Activated CD8-positive, alpha-beta memory T cell treated with anti-CD3 and anti-CD28 coated beads, Interleukin-2, amount 50 U/mL, for 24 hours (primary cell): Measurements from ENCODE around the gene KCND3.

Experiments
- DNase-seq: peaks from one replicate; pipeline ENCODE4 v3.0.0-alpha.2; 2020; ENCODE audit errors: extremely low read depth

KCND3 gene

GRCh38 chr1:111843177-111843576, 146.3 kb downstream of the KCND3 start:
- no peak for DNase-seq

- no peak for DNase-seq
Measured at GRCh38 chr1:111842411-111842810, 147.1 kb downstream of the KCND3 start.

GRCh38 chr1:111841746-111842145, 147.7 kb downstream of the KCND3 start:
- no peak for DNase-seq

DNA sequence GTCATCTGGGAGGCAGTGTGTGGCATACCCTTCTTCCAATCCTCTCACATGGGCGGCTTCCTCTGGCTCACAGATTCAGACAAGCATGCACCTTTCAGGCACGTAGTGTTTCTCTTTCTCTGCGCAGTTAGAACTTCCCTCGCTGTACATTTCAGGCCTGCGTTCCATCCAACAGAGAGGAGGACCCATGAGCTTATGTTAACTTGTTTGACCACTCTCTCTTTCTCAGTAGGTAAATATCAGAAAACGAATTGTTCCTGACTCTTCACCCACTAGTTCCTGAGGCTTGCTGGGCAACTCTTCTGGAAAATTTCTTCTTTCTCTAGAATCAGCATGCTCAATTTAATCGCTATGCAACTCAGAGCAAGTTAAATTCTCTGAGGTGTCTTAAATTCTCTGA, 148.3 kb downstream of the KCND3 start:
- DNase-seq: no peak

- no peak for DNase-seq
Measured at GRCh38 chr1:111837393-111837792, 152.1 kb downstream of the KCND3 start.

- DNase-seq: no peak
Measured at GRCh38 chr1:111836111-111836510, 153.4 kb downstream of the KCND3 start.

- no peak for DNase-seq
Measured at GRCh38 chr1:111835514-111835913, 154.0 kb downstream of the KCND3 start.

- DNase-seq: no peak
Measured at GRCh38 chr1:111834956-111835355, 154.5 kb downstream of the KCND3 start.

- no peak for DNase-seq
Measured at GRCh38 chr1:111833334-111833733, 156.1 kb downstream of the KCND3 start.

GRCh38 chr1:111832521-111833155, 156.8 kb downstream of the KCND3 start:
- DNase-seq: no peak

DNA sequence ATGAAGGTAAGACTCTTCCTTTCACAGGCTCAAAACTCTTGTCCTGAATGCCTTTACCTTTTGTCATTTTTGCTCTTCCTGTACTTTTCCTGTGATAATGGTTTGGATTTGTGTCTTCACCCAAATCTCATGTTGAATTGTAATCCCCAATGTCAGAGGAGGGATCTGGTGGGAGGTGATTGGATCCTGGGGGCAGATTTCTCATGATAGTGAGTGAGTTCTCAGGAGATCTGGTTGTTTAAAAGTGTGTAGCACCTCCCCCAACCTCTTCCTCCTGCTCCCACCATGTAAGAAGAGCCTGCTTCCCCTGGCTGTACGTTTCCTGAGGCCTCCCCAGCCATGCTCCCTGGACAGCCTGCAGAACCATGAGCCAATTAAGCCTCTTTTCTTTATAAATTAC, 158.3 kb downstream of the KCND3 start:
- no peak for DNase-seq

DNA sequence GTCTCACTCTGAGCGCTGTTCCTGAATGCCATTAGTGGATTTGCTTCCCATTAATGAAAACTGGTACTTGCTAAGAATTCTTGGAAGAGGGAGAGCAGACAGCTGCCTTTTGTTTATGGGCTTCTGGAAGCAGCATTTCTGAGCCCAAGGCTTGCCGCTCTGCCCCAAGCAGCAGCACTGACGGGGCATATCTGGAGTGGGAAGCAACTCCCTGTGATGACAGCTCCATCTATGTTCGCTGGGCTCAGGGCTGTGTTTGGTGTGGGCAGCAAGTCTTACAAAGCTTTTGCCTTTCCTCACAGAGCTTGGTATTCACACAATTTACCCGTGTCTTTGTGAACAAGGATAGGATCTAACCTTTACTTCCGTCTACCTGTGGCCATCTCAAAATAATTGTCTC, 161.5 kb downstream of the KCND3 start:
- no peak for DNase-seq

DNA sequence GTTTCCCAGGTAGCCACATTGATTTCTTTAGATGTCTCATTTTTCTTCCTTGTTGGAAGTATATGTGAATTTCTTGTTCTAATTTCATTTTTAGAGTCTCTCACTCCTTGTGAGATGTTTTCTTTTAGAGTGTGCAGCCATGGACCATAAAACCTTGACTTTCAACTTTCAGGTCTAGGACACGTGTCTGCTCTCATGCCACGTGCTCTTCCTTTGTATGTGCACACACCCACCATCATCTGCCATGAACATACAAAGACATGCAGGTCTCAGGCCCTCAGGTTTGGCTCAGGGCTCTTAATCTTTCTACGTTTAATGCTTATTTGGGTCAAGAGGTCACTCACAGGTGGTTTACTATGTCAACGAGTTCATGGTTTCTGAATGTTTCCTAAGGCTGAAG, 163.2 kb downstream of the KCND3 start:
- DNase-seq: no peak

DNA sequence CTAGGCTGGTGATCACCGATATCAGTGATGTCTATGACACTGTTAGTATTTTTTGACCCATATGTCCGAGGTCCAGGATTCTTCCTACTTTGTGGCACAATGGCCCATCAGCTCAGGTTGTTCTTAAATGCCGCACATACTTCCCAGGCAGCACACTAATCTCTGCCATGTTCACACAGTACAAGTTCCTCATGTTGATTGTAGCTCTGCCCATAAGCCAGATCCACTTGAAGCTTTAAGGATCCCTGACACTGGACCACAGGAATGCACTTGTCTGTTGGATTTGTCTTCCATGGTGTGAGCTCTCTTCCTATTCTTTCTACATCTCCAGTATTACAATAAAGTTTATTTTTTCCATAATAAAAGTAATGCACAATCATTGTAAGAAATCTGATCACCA, 164.3 kb downstream of the KCND3 start:
- DNase-seq: no peak

GRCh38 chr1:111822138-111822537, 167.3 kb downstream of the KCND3 start:
- DNase-seq: no peak

- DNase-seq: no peak
Measured at GRCh38 chr1:111821121-111821745, 168.2 kb downstream of the KCND3 start.

DNA sequence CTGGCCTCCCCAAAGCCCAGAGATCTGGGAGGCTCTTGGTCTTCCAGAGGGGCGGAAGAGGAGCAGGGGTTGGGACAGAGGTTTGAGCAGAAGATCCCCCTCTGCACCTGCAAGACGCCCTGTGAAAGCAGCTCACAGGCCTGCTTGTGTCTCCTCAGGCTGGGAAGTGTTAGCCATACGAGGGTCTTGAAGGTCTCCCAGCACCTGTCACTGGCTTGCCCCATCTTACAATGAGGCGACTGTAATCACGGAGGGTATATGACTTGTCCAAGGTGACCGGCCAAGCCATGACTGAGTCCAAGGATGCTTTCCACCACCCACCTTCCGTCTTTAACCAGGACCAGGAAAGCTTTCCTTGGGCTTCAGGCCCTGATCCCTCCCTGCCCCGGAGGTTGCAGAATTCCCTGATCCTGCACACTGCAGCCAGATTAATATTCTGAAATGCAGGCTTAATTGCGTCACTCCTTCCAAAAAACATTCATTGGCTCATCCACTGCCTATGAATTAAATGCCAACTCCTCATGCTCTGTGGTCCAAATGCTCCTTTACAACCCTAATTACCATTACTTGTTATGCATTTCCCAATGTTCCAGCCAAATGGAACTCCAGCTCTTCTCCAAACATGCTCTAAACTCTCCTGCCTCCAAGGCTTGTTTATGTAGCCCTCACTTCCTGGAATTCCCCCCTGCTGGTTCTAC, 169.8 kb downstream of the KCND3 start:
- DNase-seq: no peak

GRCh38 chr1:111818546-111818945, 170.9 kb downstream of the KCND3 start:
- no peak for DNase-seq

- no peak for DNase-seq
Measured at GRCh38 chr1:111818081-111818480, 171.4 kb downstream of the KCND3 start.

GRCh38 chr1:111814642-111815041, 174.8 kb downstream of the KCND3 start:
- DNase-seq: no peak

GRCh38 chr1:111814305-111814628, 175.2 kb downstream of the KCND3 start:
- no peak for DNase-seq

- no peak for DNase-seq
Measured at GRCh38 chr1:111813440-111814304, 175.8 kb downstream of the KCND3 start.
